Measurements from ENCODE around the gene URGCP.

URGCP gene

GRCh38 chr7:43906331-43907010 is at the start of gene URGCP:
URGCP (minus strand) TSS chr7:43906596; CDS start chr7:43906575, 21 bp downstream.
- peak; percentile 20 to 36 (median 23) for DNase-seq (ENCODE audit: low read depth in 2 of 3, low spot score in 2 of 3)

- DNase-seq (ENCODE audit: low read depth in 2 of 3, low spot score in 2 of 3) = no peak
Measured at GRCh38 chr7:43956027-43956426, 49.6 kb upstream of the URGCP start.

- DNase-seq (ENCODE audit: low read depth in 2 of 3, low spot score in 2 of 3) = no peak
Measured at GRCh38 chr7:43954524-43955228, 48.3 kb upstream of the URGCP start.

- DNase-seq (ENCODE audit: low read depth in 2 of 3, low spot score in 2 of 3) = no peak
Measured at GRCh38 chr7:43953071-43953470, 46.7 kb upstream of the URGCP start.

GRCh38 chr7:43952028-43952427 is 45.6 kb upstream of the URGCP start:
- no peak for DNase-seq (ENCODE audit: low read depth in 2 of 3, low spot score in 2 of 3)

GRCh38 chr7:43944286-43944685 is 37.9 kb upstream of the URGCP start:
- no peak for DNase-seq (ENCODE audit: low read depth in 2 of 3, low spot score in 2 of 3)

- no peak for DNase-seq (ENCODE audit: low read depth in 2 of 3, low spot score in 2 of 3)
Measured at GRCh38 chr7:43943417-43944187, 37.2 kb upstream of the URGCP start.

- no peak for DNase-seq (ENCODE audit: low read depth in 2 of 3, low spot score in 2 of 3)
Measured at GRCh38 chr7:43942997-43943396, 36.6 kb upstream of the URGCP start.

- no peak for DNase-seq (ENCODE audit: low read depth in 2 of 3, low spot score in 2 of 3)
Measured at GRCh38 chr7:43942250-43942649, 35.9 kb upstream of the URGCP start.

- DNase-seq (ENCODE audit: low read depth in 2 of 3, low spot score in 2 of 3) = no peak
Measured at GRCh38 chr7:43938892-43939482, 32.6 kb upstream of the URGCP start.

GRCh38 chr7:43937444-43937843 is 31.0 kb upstream of the URGCP start:
- no peak for DNase-seq (ENCODE audit: low read depth in 2 of 3, low spot score in 2 of 3)

- DNase-seq (ENCODE audit: low read depth in 2 of 3, low spot score in 2 of 3) = no peak
Measured at GRCh38 chr7:43933902-43934560, 27.6 kb upstream of the URGCP start.

- DNase-seq (ENCODE audit: low read depth in 2 of 3, low spot score in 2 of 3) = no peak
Measured at GRCh38 chr7:43931346-43931745, 24.9 kb upstream of the URGCP start.

- DNase-seq (ENCODE audit: low read depth in 2 of 3, low spot score in 2 of 3) = no peak
Measured at GRCh38 chr7:43929529-43930457, 23.4 kb upstream of the URGCP start.

GRCh38 chr7:43927810-43928209 is 21.4 kb upstream of the URGCP start:
- no peak for DNase-seq (ENCODE audit: low read depth in 2 of 3, low spot score in 2 of 3)

- DNase-seq (ENCODE audit: low read depth in 2 of 3, low spot score in 2 of 3) = no peak
Measured at GRCh38 chr7:43926798-43927123, 20.4 kb upstream of the URGCP start.

GRCh38 chr7:43925984-43926797 is 19.8 kb upstream of the URGCP start, which contains the start of gene UBE2D4:
UBE2D4 (plus strand) TSS chr7:43926436; CDS start chr7:43926533, 97 bp downstream.
- peak; percentile 76 to 83 (median 77) for DNase-seq (ENCODE audit: low read depth in 2 of 3, low spot score in 2 of 3)

- no peak for DNase-seq (ENCODE audit: low read depth in 2 of 3, low spot score in 2 of 3)
Measured at GRCh38 chr7:43922726-43923125, 16.3 kb upstream of the URGCP start.

- DNase-seq (ENCODE audit: low read depth in 2 of 3, low spot score in 2 of 3) = no peak
Measured at GRCh38 chr7:43921423-43921822, 15.0 kb upstream of the URGCP start.

Measured in activated CD8-positive, alpha-beta memory T cell treated with anti-CD3 and anti-CD28 coated beads for 48 hours (primary cell).